ENCODE results near the gene SLC2A14. TPM values are rescaled to one million over a fixed set of nuclear protein-coding genes. Genes with fewer than 3 reads are reported as not detected.
"Not testable (repeated sequence)": the region's sequence is repeated elsewhere in the genome, so short reads cannot be mapped to it uniquely, and the experiment has no call there.

The SLC2A14 gene
- total RNA-seq, 2 experiments from 2014 or later = 0.45 to 0.52 TPM

- H3K27ac Mint-ChIP-seq; H3K4me3 Mint-ChIP-seq; ATAC-seq (ENCODE audit: poor library complexity); H3K36me3 Mint-ChIP-seq (ENCODE audit: low read depth); H3K4me1 Mint-ChIP-seq (ENCODE audit: low read depth); intact Hi-C loops (cut with DNase I, micrococcal nuclease); H3K4me3 ChIP-seq (ENCODE audit: low read length); H3K36me3 ChIP-seq (ENCODE audit: insufficient read depth, low read length); H3K27me3 ChIP-seq (ENCODE audit: control insufficient read depth in 1 of 2, insufficient read depth in 2 of 2, low read length in 2 of 2); H3K27ac ChIP-seq (ENCODE audit: low read depth in 1 of 2, low read length in 2 of 2); CTCF ChIA-PET; DNase-seq; H3K9me3 ChIP-seq (ENCODE audit: control insufficient read depth in 1 of 2, insufficient read depth in 1 of 2, low read length in 2 of 2); H3K4me1 ChIP-seq (ENCODE audit: insufficient read depth, low read length); POLR2A ChIA-PET; H3K9me3 Mint-ChIP-seq: not testable (repeated sequence)
- H3K27me3 Mint-ChIP-seq = peaks cover 29% of the 10 kb centered on the region
Measured at GRCh38 chr12:7848098-7848422, 24.7 kb downstream of the SLC2A14 start.

DNA sequence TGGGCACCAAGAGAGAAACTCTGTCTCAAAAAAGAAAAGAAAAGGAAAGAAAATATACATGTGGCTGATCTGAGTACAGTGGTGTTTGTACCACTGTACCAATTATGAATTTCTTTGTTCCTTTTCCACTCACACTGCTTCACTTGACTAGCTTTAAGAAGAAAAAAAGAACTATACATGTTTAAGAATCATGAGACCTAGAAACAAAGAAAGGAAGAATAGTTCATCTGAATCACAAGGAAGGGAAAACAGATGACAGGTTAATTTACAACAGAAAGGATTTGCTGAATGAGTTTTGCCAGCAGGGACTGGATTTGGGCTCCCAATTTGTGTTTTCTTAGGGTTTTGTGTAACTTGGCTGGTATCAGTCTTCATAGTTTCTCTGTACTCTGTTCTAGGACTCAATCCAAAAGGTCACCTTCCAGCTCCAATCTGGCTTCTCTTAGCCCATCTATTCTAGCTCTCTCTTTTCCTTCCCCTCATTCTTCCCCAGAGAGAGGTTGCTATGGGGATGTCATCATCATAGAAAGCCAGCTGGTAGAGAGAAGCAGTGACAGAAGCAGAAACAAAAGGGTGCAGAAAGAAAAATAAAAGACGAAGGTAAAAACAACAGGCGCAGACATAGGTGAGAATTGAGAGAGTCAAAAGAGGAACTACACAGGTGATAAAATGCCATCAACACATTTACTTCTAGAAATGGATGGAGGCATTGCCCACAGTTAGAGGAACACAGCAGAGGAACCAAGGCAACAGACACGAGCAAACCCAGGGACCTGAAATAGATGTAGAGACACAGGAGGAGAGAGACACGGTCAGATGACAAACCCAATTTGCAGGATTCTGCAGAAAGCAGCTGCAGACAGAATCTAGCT, 25.3 kb downstream of the SLC2A14 start:
- intact Hi-C loops (cut with DNase I, micrococcal nuclease); H3K9me3 Mint-ChIP-seq; ATAC-seq (ENCODE audit: poor library complexity); CTCF ChIA-PET; H3K4me3 ChIP-seq (ENCODE audit: low read length); H3K27ac Mint-ChIP-seq; POLR2A ChIA-PET; H3K36me3 ChIP-seq (ENCODE audit: insufficient read depth, low read length); DNase-seq; H3K36me3 Mint-ChIP-seq (ENCODE audit: low read depth); H3K4me3 Mint-ChIP-seq; H3K27me3 ChIP-seq (ENCODE audit: control insufficient read depth in 1 of 2, insufficient read depth in 2 of 2, low read length in 2 of 2); H3K4me1 ChIP-seq (ENCODE audit: insufficient read depth, low read length); H3K27ac ChIP-seq (ENCODE audit: low read depth in 1 of 2, low read length in 2 of 2); H3K4me1 Mint-ChIP-seq (ENCODE audit: low read depth); H3K9me3 ChIP-seq (ENCODE audit: control insufficient read depth in 1 of 2, insufficient read depth in 1 of 2, low read length in 2 of 2): not testable (repeated sequence)
- H3K27me3 Mint-ChIP-seq = peaks cover 23% of the 10 kb centered on the region

DNA sequence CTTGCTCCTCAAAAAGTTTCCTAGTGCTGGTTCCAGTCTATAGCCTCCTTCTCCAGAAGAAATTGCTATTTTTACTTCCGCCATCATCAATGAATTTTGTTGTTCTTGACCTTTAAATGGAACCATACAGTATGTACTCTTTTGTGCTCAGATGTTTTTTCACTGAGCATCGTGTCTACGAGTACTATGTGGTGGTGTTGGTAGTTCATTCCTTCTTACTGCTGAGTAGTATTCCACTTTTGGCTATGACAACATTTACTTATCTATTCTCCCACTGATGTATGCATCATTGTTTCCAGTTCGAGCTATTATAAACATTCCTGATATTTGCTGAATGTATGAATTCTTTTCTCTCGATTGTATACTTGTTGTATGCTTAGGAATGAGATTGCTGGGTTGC, 28.6 kb downstream of the SLC2A14 start:
- Histone ChIP-seq H3K4me3 (ENCODE audit: low read length) (no peak overlapping the region), H3K36me3 (ENCODE audit: insufficient read depth, low read length) (no peaks in the 10 kb centered on the region), H3K27ac (ENCODE audit: low read depth in 1 of 2, low read length in 2 of 2) (no peak overlapping the region), H3K27me3 (ENCODE audit: control insufficient read depth in 1 of 2, insufficient read depth in 2 of 2, low read length in 2 of 2) (no peaks in the 10 kb centered on the region), H3K9me3 (ENCODE audit: control insufficient read depth in 1 of 2, insufficient read depth in 1 of 2, low read length in 2 of 2) (no peaks in the 10 kb centered on the region), H3K4me1 (ENCODE audit: insufficient read depth, low read length) (no peaks in the 10 kb centered on the region)
- Mint-ChIP-seq H3K27me3 (peaks cover 15% of the 10 kb centered on the region), H3K4me3 (no peak overlapping the region), H3K36me3 (ENCODE audit: low read depth) (no peaks in the 10 kb centered on the region), H3K27ac (no peak overlapping the region), H3K4me1 (ENCODE audit: low read depth) (peaks cover 6% of the 10 kb centered on the region), H3K9me3 (no peaks in the 10 kb centered on the region)
- POLR2A ChIA-PET = no interaction called here
- DNase-seq = no peak
- TF ChIP-seq, protein P1, sequence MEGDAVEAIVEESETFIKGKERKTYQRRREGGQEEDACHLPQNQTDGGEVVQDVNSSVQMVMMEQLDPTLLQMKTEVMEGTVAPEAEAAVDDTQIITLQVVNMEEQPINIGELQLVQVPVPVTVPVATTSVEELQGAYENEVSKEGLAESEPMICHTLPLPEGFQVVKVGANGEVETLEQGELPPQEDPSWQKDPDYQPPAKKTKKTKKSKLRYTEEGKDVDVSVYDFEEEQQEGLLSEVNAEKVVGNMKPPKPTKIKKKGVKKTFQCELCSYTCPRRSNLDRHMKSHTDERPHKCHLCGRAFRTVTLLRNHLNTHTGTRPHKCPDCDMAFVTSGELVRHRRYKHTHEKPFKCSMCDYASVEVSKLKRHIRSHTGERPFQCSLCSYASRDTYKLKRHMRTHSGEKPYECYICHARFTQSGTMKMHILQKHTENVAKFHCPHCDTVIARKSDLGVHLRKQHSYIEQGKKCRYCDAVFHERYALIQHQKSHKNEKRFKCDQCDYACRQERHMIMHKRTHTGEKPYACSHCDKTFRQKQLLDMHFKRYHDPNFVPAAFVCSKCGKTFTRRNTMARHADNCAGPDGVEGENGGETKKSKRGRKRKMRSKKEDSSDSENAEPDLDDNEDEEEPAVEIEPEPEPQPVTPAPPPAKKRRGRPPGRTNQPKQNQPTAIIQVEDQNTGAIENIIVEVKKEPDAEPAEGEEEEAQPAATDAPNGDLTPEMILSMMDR (IDR thresholded peaks at IDR 0.05) = no peak
- CTCF ChIA-PET = no interaction called here
- ATAC-seq (ENCODE audit: poor library complexity) = no peak
- intact Hi-C loops (cut with DNase I, micrococcal nuclease) = no loop called here

DNA sequence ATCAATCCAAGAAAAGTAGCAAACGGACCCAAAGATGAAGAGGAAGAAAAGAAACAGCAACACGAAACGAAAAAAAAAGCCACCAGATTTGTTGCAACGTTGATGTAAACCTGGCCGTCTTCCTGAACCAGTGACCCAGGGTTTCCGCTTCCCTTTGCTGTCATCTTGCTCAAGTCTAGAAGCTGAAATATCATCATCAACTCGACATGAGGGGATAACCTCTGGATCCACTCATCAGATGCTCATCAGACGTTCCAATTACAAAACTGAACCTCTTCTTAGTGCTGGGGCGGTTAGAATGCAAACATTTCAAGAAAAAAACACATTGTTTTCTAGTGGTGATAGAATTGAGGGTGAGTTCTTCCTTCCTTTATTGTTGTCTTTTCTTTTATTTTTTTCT, 29.1 kb downstream of the SLC2A14 start:
- H3K4me3 ChIP-seq (ENCODE audit: low read length); H3K4me1 ChIP-seq (ENCODE audit: insufficient read depth, low read length); H3K27ac ChIP-seq (ENCODE audit: low read depth in 1 of 2, low read length in 2 of 2); H3K36me3 Mint-ChIP-seq (ENCODE audit: low read depth); H3K4me1 Mint-ChIP-seq (ENCODE audit: low read depth); CTCF ChIA-PET; H3K36me3 ChIP-seq (ENCODE audit: insufficient read depth, low read length); H3K9me3 Mint-ChIP-seq; POLR2A ChIA-PET; H3K27me3 ChIP-seq (ENCODE audit: control insufficient read depth in 1 of 2, insufficient read depth in 2 of 2, low read length in 2 of 2); intact Hi-C loops (cut with DNase I, micrococcal nuclease); H3K9me3 ChIP-seq (ENCODE audit: control insufficient read depth in 1 of 2, insufficient read depth in 1 of 2, low read length in 2 of 2); H3K4me3 Mint-ChIP-seq; H3K27ac Mint-ChIP-seq: not testable (repeated sequence)
- H3K27me3 Mint-ChIP-seq = peaks cover 15% of the 10 kb centered on the region
- peak in 3 of 14 experiments; percentile 40 to 63 (median 56) for DNase-seq
- peak; percentile 98 for ATAC-seq (ENCODE audit: poor library complexity)

DNA sequence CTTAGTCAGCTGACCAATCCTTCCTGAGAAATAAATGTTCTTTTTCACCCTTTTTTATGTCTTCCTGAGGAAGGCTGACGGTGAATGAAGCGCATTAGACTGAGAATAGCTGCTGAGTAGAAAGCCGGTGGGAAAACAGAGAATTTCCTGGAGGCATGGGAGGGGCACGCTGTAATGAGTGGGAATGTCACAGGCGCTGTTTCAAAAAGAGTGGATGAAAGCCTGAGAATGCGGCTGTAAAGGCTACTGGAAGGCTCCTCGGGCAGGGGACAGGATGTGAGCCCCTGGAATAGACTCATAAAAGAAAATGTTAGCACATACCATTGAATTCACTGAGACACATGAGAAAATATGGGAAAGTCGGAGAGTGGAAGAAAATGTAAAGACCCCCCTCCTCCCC, 29.6 kb downstream of the SLC2A14 start:
- H3K27me3 ChIP-seq (ENCODE audit: control insufficient read depth in 1 of 2, insufficient read depth in 2 of 2, low read length in 2 of 2); intact Hi-C loops (cut with DNase I, micrococcal nuclease); H3K4me3 Mint-ChIP-seq; H3K27ac Mint-ChIP-seq; POLR2A ChIA-PET; H3K4me3 ChIP-seq (ENCODE audit: low read length); CTCF ChIA-PET; DNase-seq; H3K36me3 Mint-ChIP-seq (ENCODE audit: low read depth); H3K27ac ChIP-seq (ENCODE audit: low read depth in 1 of 2, low read length in 2 of 2); H3K4me1 ChIP-seq (ENCODE audit: insufficient read depth, low read length); H3K36me3 ChIP-seq (ENCODE audit: insufficient read depth, low read length); H3K4me1 Mint-ChIP-seq (ENCODE audit: low read depth); H3K9me3 Mint-ChIP-seq; H3K9me3 ChIP-seq (ENCODE audit: control insufficient read depth in 1 of 2, insufficient read depth in 1 of 2, low read length in 2 of 2): not testable (repeated sequence)
- H3K27me3 Mint-ChIP-seq = peaks cover 15% of the 10 kb centered on the region
- ATAC-seq (ENCODE audit: poor library complexity) = peak; percentile 50

DNA sequence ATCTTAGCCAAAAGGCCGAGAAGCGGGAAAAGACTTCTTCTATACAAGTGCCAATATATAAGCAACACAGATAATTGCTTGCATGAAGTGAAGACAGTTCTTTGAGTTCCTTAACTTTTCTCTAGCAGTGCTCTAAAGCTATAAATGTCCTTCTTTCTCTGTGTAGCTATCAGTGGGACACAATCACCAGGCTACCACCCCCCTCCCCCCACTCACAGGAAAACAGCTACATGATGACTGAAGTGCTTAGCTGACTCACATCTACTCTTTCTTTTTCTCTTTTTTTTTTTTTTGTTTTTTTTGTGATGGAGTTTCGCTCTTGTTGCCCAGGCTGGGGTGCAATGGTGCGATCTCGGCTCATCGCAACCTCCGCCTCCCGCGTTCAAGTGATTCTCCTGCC, 30.3 kb downstream of the SLC2A14 start:
- H3K27ac ChIP-seq (ENCODE audit: low read depth in 1 of 2, low read length in 2 of 2); H3K27ac Mint-ChIP-seq; ATAC-seq (ENCODE audit: poor library complexity); H3K9me3 Mint-ChIP-seq; H3K4me3 ChIP-seq (ENCODE audit: low read length); H3K4me1 Mint-ChIP-seq (ENCODE audit: low read depth); intact Hi-C loops (cut with DNase I, micrococcal nuclease); H3K9me3 ChIP-seq (ENCODE audit: control insufficient read depth in 1 of 2, insufficient read depth in 1 of 2, low read length in 2 of 2); H3K4me3 Mint-ChIP-seq; POLR2A ChIA-PET; H3K27me3 ChIP-seq (ENCODE audit: control insufficient read depth in 1 of 2, insufficient read depth in 2 of 2, low read length in 2 of 2); H3K36me3 Mint-ChIP-seq (ENCODE audit: low read depth); CTCF ChIA-PET; H3K4me1 ChIP-seq (ENCODE audit: insufficient read depth, low read length); H3K36me3 ChIP-seq (ENCODE audit: insufficient read depth, low read length); DNase-seq: not testable (repeated sequence)
- H3K27me3 Mint-ChIP-seq = peaks cover 12% of the 10 kb centered on the region
